Stromal cell of bone marrow (primary cell): Measurements from ENCODE around the gene CPLX4.

ENCODE experiments used
- DNase-seq: peaks from one replicate; pipeline ENCODE4 v3.0.0-alpha.2; 2012; ENCODE audit warnings: low read depth

CPLX4 gene

DNA sequence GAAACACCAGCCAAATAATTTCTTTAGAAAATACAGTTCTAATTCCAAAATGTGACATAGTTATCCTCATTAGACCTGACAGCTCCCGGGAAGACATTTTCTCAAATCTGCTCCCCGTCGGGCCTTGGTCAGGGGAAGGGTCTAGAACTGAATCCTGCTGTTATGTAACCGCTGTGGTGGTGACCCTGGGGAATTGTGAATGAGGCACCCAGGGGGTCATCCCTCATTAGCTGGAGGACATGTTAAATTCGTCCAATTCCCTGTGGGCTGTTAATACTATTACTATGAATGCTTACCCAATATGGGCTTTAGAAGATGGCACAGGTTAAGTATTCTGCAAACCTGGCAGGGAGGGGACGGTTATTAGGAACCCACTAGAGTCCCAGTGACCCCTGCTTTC, 11.8 kb downstream of the CPLX4 start:
- no peak for DNase-seq

DNA sequence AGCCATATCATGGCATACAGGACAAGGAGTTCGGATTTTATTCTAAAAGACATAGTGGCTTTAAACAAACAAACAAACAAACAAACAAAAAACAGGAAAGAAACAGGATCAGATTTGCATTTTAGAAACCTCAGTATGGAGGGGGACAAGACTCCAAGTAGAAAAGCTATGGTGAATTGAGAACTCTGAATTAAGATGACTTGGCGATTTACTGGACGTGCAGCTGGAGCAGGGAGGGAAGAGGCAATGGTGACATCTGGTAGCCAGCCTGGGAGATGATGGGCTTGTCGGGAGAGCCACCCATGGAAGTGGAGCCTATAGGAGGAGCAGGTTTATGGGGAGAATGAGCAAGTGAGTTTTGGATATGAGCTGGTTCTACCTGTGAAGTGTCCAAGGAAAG, 13.2 kb downstream of the CPLX4 start:
- DNase-seq, result no peak

DNA sequence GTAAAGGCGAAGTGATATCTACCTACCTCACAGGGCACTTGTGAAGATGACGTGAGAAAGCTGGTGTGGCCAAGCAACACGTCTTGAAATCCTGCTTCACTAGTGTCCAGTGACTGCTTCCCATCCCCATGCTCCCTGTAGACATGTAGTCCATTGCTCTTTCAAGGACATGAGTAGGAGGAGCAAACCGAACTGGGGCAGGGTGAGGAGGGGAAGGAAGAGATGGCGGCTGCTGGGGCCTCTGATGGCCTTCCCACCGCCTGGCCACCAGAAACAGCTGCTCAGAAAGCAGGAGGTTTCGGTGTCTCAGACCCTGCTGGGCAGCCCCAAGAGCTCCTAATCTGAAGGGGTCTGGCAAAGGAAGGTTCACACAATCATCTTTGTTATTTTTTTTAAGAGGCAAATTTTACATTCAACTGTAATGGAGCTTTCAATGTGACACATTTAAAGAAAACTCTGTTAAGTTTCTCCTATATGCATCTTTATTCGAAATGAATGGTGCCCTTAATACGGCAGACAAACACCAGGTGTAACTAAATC, 14.7 kb downstream of the CPLX4 start:
- no peak for DNase-seq

DNA sequence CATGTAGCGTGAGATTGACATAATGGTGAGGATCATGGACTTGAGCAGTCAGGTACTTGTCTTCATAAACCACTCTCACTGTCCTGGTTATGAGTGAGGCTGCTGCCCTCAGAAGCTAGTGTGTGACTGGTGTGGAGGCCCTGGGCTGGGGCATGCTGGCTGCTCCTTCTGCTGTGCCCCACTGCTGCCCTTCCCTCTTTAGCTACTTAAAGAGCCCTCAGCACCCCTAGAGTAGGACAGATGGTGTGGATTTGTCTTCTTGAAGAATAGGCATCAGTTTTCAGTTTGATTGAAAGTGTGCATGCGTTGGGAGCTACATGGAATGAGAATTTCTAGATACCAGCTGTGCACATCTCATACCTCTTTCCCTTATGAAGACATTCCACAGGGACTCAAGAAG, 15.4 kb downstream of the CPLX4 start:
- no peak for DNase-seq

DNA sequence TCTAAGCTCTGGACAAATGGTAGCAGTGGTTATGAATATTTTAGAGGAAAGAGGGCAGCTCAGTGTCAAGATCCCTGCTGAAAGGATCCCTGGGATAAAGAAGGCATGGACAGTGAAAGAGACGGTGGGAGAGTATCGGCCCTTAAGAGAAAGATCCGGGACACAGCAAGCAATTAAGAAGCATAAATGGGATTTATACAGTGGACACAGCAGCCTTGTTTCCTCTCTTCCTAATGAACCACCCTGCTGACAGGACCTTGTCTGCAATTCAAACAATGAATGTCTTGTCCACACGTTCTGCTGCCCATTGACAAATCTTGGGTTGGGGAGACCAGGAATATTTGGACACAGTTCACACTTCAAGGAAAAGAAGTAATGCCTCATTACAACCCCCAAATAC, 16.5 kb downstream of the CPLX4 start:
- no peak for DNase-seq

DNA sequence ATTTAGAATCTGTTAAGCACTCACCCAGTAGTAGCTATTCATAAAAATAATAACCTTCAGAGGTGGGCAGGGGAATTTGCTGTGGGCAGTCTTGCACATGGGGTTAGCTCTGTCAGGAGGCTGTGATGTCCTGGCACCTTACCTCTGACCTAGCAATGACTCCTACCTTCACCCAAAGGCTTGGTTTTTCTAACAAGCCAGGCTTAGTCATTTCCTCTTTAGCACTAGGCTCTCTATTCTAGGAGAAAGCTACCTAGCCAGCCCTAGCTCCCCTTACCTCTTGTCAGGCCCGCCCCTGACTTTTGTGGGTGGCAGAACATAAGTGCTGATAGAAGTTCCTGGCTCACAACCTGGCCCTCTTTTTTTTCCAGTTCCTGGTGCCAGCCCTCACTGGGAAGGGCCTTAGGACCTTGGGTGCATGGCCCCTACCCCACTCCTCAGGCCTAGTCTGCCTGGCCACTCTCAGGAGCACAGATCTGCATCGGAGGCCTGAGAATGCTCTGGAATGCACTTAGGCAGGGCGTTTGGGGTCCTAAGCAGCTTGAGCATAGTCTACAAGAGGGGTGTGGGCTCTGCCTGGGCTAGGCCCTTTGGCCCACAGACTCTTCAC, 17.7 kb downstream of the CPLX4 start:
- DNase-seq, result no peak

DNA sequence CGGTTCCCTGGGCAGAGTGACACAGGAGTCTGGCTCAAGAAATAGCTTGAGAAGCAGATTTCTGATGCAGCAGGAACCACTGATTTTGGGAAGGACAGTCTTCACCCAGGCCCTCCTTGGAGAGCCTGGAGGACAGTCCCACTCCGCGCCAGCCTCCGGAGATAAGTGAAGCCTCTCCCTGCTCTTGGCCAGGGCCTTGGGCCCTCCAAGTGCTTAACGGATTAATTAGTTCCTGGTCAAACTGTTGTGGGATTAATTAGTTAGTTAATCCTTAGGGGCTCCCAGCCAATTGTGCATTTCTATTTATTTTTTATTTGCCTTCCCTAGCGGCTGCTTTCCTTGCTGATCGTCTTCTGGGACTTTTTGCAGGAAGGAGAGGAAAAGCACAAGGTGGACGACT, 19.6 kb downstream of the CPLX4 start:
- no peak for DNase-seq

DNA sequence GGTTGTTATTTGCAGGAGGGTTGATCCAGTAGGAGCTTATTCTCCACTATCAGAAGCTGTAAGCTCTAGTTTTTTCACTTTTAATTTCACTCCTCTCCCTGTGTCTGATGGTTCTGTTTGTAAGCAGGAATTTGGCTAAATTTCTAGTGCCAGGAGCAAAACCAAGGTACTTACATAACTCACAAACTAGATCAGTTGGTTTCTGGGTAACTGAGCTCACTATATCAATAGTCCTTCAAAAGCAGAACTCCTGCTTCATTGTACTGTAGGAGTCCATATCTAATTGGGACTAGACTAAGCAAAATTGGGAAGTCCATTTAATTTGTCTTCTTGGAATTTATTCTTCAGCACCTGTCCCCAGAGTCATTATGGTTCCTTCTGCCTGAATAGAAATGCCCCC, 25.1 kb downstream of the CPLX4 start:
- DNase-seq, result no peak

DNA sequence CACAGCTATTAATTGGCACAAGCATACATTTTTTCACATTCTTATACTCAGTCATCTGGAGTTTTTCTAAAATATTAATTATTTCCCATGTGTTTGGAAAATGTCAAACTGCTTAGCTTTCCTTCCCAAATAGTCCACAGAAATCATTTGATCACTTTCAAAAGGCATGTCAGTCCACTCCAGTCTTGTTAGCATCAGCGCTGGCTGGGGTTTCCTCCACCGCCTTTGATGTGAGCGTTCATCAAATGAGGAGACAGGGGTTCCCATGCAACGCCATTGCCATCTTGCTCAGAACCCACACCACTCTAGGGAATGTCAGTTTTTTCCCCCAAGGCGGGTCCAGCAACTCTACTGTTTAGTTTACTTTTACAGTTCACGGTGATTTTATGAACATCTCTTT, 32.1 kb downstream of the CPLX4 start:
- DNase-seq, result no peak

DNA sequence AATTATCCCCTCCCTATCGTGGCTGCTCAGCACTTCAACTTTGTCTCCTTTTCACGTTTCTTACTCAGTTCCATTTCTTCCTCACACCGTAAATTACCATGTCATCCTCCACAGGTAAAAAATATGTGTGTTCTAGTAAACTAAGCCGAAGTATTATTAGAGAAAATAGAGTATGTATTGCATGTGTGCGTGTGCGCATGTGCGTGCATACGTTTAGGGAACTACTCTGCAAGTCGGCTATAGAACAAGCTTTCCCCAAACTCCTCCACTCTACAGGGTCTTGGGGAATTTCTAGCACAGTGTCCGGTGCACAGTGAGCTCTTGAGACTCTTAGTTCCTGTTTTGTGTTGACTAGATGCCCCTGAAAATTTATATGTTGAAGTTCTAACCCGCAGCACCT, 36.1 kb downstream of the CPLX4 start:
- no peak for DNase-seq

DNA sequence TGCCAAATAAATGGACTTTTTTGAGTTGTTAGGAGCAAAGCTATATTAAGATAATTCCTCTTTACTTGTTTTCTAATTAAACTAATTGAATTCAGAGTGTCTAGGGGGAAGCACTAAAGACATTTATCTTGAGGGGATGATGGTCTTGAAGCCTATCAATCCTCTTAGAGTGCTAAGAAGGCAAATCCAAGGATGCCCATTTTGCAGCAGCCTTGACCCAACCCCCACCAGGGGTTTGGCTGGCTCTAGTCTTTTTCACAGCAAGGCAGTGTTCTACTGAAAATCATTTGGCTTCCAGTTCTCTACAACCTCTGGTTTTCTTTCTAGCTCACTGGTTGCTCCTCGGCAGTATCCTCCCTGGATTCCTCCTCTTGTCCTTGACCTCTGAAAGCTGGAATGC, 38.7 kb downstream of the CPLX4 start:
- DNase-seq, result no peak

DNA sequence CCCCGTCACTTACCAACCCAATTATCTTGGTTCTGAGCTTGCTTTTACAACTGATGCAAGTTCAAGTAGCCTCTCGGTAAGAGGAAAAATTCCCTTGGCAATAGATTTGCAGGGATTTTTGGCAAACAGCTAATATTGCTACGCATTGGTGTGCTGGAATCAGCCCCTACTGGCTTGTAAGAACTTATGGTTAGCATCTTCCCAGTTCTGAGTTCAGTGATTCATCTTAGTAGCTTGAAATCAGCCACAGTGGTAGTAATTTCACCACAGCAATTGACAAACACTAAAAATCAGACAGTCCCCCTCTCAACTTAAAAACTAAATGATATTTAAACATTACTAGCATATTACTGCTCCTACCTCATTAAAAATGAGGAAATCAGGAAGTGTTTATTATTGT, 39.3 kb downstream of the CPLX4 start:
- DNase-seq, result no peak

DNA sequence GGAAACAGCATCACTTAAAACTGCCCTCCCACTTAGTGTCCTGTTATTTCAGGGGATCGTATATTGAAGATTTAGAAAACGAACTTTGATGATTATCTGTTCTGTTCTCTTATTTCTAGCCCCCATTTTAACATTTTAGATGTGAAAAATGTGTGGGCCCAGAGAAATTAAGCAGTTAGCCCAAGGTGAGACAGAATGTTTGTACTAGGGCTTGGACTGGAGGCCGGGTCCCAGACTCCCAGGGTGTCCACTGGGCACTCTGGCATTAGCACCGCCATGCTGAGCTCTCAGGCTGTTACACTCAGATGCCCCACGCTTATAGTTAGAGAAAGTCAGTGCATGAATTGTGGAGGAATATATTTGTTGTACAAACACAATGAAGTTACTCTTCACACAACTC, 39.7 kb downstream of the CPLX4 start:
- no peak for DNase-seq

DNA sequence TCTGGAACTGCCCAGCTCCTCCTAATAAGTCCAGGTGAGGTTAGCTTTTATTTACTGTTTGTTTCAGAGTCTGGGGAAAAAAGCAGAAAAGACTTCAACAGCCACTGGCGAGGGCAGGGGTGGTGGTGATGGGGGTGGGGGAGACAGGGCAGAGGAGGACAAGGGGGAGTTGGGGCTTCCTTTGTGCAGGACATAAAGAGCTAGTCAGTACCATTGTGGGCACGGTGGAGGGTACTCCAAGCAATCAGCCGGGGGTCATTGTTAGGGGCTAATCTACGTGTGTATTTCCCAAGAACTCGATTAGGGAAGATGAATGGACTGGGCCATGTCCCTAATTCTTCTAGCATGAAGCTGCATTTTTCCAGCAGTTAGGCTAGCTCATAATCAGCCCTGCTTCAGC, 42.4 kb downstream of the CPLX4 start:
- no peak for DNase-seq

DNA sequence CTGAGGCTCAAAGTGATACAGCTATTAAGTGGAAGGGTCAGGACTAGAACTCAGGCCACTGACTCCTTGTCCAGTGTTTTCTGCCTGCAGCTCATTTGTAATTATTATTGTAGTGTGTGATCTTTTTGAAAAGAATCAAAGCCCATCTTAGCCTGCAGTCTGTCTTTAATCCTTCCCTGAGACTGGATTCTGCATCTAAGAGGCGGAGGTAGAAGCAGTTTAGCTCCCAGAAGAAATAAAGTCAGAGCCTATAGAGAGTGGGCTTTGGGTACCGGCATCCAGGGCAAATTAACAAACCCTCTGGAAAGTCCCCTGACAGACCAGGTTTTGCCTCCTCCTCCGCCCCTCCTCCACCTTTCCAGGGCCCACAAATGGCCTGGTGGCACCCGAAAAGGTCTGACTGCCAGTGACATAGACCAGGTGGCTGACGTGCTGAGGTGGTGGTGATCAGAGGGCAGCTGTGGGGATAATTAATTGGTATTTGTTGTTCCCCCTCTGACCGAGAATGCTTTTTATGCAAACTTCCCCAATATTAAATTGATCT, 43.0 kb downstream of the CPLX4 start:
- DNase-seq, result no peak

DNA sequence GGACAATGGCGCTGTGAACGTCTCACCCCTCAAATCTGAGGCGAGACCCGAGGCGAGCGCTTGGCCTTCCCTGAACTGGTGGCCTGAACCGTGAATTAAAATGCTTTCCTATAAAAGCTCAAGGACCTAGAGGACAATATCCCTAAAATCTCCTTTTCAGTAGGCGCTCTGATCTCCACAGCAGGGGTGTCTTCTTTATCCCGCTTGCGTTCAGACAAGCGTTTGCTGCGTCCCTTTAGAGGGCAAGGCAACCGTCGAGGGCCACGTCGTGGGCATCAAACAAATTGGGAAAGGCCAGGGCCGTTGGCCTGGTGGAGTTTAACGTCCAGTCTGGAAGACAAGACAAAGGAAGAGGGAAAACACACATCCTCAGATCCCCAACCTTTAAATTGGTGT, 43.9 kb downstream of the CPLX4 start:
- no peak for DNase-seq

DNA sequence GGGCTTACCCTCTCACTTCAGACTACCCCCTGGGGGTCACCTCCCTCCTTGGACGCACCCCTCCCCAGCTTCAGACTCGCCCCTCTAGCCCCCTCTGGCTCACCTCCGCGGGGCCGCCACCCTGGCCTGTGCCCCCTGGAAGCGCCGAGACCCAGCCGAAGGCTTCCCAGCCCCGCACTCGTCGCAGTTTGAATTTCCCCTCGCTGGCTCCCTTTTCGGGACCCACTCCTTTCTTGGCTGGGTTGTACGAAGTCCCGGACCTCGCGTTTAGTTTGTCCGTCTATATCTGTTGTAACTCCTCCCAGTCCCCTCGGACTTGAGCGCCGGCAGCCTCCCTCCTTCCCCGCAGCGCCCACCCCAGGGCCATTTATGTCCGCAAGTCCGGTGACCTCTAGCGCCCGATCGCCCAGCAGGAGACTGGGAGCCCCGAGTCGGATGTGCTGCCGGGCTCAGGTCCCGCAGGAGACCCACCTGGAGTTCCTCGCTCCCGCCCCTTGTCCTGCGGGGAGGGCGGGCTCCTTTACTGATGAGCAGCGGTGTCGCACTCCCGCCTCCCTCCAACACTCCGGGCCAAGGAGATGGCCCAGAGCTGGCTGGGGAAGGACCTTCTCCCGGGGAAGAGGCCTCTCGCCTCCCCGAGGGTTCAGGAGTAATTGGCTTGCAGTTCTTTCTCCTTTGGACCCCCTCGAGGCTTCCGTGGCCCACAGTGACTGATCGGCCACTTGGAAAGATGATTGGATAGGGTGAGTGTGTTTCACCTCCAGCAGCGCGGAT, 44.5 kb downstream of the CPLX4 start:
- no peak for DNase-seq

DNA sequence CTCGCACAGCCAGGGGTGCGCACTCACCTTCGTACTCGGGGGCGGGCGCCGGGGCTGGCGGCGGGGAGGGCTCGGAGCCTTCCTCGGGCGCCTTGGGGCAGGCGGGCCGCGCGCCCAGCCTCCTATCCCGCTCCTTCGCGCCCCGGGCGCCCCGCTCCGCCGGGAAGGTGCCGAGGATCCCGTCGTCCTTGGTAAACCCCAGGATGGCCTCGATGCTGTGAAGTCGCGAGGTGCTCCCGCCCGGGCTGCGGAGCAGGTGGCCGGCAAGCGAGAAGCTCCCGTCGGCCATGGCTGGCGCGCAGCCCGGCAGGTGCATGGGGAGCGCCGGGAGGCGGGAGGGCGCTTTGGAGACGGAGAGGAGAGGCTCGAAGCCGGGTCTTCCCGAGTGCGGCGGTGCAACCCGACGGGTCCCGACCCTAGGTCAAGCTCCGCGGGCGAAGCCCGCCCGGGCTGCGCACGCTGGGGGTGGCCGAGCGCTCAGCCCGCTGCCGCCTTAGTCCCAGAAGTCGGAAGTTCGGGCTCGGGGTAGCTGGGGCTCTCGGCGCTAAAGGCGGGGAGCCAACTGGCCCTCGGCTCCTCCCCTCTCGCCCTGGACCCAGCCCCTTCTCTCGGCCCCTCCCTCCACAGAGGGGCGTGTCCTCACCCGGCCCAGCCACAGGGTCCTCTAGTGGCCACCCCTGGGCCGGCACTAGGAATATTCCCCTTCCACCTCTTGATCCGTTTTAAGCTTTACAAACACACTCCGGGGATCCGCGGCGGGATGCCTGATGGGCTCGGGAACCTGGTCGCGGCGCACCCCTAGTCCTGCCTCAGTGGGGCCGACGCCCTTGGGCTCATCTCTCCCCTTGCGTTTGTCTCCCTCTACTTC, 45.3 kb downstream of the CPLX4 start, which contains the start of gene RAX:
Gene RAX (minus strand): TSS at position 564 of the 868 bp plus-strand sequence. CDS start 248 bp downstream, at position 316.
- DNase-seq, result no peak

DNA sequence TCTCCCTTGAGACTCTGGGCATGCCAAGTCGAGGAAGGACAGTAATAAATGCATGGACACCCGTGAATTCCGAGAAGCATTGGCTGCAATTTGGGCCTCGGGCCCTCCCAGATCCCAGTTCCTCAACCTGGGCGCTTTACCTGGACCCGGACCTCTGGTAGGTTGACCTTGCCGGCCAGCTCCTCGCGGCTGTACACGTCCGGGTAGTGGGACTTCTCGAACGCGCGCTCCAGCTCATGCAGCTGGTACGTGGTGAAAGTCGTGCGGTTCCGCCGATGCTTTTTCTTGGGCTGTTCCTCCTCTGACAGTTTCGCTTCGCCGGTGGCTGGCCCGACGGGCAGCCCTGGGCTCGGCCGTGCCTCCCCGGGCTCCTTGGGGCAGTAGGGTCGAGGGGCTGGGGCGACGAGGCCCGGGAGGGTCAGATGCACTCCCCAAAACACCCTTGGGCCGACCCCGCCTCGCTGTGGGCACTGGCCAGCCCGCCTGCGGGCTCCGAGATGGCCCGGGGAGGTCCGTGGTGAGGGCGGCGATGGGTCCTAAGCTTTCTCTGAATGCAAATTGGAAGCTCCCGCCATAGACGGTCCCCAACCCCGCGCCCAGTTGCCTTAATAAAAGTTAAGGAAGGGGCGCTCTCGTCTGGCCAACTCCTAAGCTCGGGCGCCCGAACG, 46.1 kb downstream of the CPLX4 start:
- DNase-seq, result no peak

DNA sequence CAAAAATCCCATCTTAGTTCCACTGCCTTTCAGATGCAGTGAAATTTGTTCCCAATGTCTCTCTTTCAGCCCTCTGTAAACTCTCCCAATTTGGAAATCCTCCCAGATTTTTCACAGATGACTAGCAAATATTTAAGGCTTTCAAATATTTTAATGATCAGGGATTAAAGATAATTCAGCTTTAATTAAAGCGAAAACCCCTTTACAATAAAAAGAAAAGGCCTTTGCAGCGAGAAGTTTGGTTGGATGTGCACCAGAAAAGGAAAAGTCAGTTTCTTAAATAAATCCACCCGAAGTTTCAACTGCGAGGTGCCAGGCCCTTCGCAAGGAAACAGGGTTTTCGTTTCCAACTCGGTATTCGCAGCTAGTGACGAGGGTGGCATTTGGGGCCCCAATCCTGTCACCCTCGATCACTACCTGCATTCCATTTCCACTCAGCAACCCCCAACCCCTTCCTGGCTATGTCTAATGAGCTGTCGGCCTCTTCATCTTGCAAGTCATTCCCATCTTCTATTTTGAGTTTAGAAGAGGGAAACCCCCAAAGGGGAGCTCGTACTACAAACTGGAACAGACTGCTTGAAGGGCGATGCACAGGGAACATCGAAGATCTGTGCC, 46.7 kb downstream of the CPLX4 start:
- no peak for DNase-seq

DNA sequence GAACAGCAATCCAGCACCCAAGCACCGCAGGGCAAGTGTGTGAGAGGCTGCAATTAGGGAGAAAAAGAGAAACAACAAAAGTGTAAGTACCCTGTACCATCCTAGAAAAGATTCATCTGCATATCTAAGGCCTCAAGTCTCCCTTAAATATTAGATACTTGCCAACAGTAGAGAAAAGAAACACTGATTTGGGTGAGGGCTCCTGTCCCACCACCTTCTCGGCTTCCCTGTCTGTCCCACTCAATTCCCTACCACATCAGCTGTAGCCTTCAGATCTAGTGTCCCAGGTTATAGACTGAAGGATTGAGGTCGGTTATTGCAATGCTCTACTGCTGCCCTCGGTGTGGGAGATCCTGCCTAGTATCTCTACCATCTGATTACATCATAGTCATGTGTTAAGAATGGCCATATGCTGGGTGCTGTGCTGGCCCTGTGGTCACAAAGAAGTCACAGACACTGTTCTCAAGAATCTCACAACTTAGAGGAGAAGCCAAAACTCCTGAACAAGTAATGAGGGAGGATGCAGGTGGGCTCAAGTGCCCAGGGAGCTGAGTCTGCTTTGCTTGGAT, 47.7 kb downstream of the CPLX4 start:
- DNase-seq, result no peak
